Neural cell (in vitro differentiated cells): ENCODE data around the gene IFT80. TPM values are rescaled to one million over a fixed set of nuclear protein-coding genes. Genes with fewer than 3 reads are reported as not detected.
"Not testable (repeated sequence)": the region's sequence is repeated elsewhere in the genome, so short reads cannot be mapped to it uniquely, and the experiment has no call there.

Experiments used
- H2AFZ ChIP-seq: fragments of 200-600, 300-800 bp; sonication (generic), shearing (Covaris generic); 2 replicates; pipeline ENCODE4 v1.6.0; 2014; ENCODE audit warnings: low read depth, mild to moderate bottlenecking, antibody characterized with exemption, low read length, moderate library complexity
- H3F3A ChIP-seq: fragments of 200-600 bp; shearing (Covaris generic); 2 replicates; pipeline ENCODE4 v1.6.1; 2016; ENCODE audit warnings: mild to moderate bottlenecking, moderate library complexity, mixed read lengths, antibody characterized with exemption, low read length; ENCODE audit not compliant: insufficient read depth, poor library complexity, severe bottlenecking
- H3K27ac ChIP-seq: fragments of 200-600, 300-800 bp; sonication (generic), shearing (Covaris generic); 2 replicates; pipeline ENCODE4 v1.5.1; 2014; ENCODE audit warnings: mild to moderate bottlenecking, low read length, moderate library complexity
- H3K27me3 ChIP-seq: fragments of 300-800, 200-600 bp; sonication (generic), shearing (Covaris generic); 2 replicates; pipeline ENCODE4 v1.6.0; 2014; ENCODE audit warnings: mild to moderate bottlenecking, low read depth, low read length, moderate library complexity; ENCODE audit not compliant: insufficient read depth
- H3K36me3 ChIP-seq: fragments of 300-800, 200-600 bp; sonication (generic), shearing (Covaris generic); 2 replicates; pipeline ENCODE4 v1.5.1; 2014; ENCODE audit warnings: mild to moderate bottlenecking, antibody characterized with exemption, low read length, moderate library complexity; ENCODE audit not compliant: insufficient read depth
- H3K4me2 ChIP-seq: fragments of 300-800, 200-600 bp; sonication (generic), shearing (Covaris generic); 2 replicates; pipeline ENCODE4 v1.6.0; 2014; ENCODE audit warnings: mild to moderate bottlenecking, low read length
- H3K4me3 ChIP-seq: fragments of 300-800, 200-600 bp; sonication (generic), shearing (Covaris generic); 2 replicates; pipeline ENCODE4 v1.5.1; 2014; ENCODE audit warnings: mild to moderate bottlenecking, low read length, moderate library complexity
- H3K79me2 ChIP-seq: fragments of 200-600 bp; shearing (Covaris generic); replicated peaks from 2 replicates; pipeline ENCODE4 v1.6.0; 2014; ENCODE audit warnings: mild to moderate bottlenecking, low read length, moderate library complexity; ENCODE audit not compliant: insufficient read depth
- H3K9ac ChIP-seq: fragments of 300-800, 200-600 bp; sonication (generic), shearing (Covaris generic); 2 replicates; pipeline ENCODE4 v1.6.1; 2016; ENCODE audit warnings: mild to moderate bottlenecking, low read length, mixed read lengths
- H3K9me2 ChIP-seq: fragments of 200-600 bp; shearing (Covaris generic); 2 replicates; pipeline ENCODE4 v1.6.1; 2016; ENCODE audit warnings: mild to moderate bottlenecking, low read length, mixed read lengths; ENCODE audit not compliant: insufficient read depth
- H3K9me3 ChIP-seq: fragments of 200-600, 300-800 bp; sonication (generic), shearing (Covaris generic); 2 replicates; pipeline ENCODE4 v1.6.1; 2016; ENCODE audit warnings: mild to moderate bottlenecking, mixed run types, low read length, moderate library complexity, mixed read lengths
- H4K20me1 ChIP-seq: fragments of 200-600 bp; shearing (Covaris generic); 2 replicates; pipeline ENCODE4 v1.6.1; 2016; ENCODE audit warnings: mild to moderate bottlenecking, mixed run types; ENCODE audit not compliant: insufficient read depth
- CTCF ChIP-seq: fragments of 450-650 bp; IDR thresholded peaks from 2 replicates; pipeline ENCODE4 v1.5.1; 2014; ENCODE audit warnings: antibody characterized with exemption, mild to moderate bottlenecking, moderate library complexity; ENCODE audit not compliant: poor library complexity, severe bottlenecking
- EZH2 ChIP-seq: fragments of 200-600, 300-800 bp; shearing (Covaris generic), sonication (generic); IDR thresholded peaks from 2 replicates; pipeline ENCODE4 v1.6.1; 2014; ENCODE audit warnings: antibody characterized with exemption, low read length, borderline replicate concordance, mild to moderate bottlenecking; ENCODE audit not compliant: insufficient read depth, poor library complexity, severe bottlenecking
- MXI1 ChIP-seq: fragments of 450-650 bp; conservative IDR thresholded peaks from 2 replicates; pipeline ENCODE4 v1.6.1; 2014; ENCODE audit warnings: antibody characterized with exemption, mild to moderate bottlenecking; ENCODE audit not compliant: poor library complexity, severe bottlenecking
- RAD21 ChIP-seq: fragments of 450-650 bp; conservative IDR thresholded peaks from 2 replicates; pipeline ENCODE4 v1.6.1; 2014; ENCODE audit warnings: antibody characterized with exemption, mild to moderate bottlenecking, moderate library complexity
- REST ChIP-seq: IDR thresholded peaks from 2 replicates; pipeline ENCODE4 v1.6.1; 2012; ENCODE audit warnings: borderline replicate concordance
- SMC3 ChIP-seq: fragments of 450-650 bp; conservative IDR thresholded peaks from 2 replicates; pipeline ENCODE4 v1.6.1; 2014; ENCODE audit warnings: antibody characterized with exemption, mild to moderate bottlenecking, moderate library complexity; ENCODE audit not compliant: poor library complexity
- TAF1 ChIP-seq: IDR thresholded peaks from 2 replicates; pipeline ENCODE4 v1.6.1; 2012; ENCODE audit warnings: low read depth
- polyA plus RNA-seq: library from polyadenylated mRNA; depleted of rRNA; stranded (reverse); fragments of >200 nt; gene quantifications from 2 replicates; pipeline ENCODE4 v1.2.3, GENCODE V29; 2014

The IFT80 gene
- polyA plus RNA-seq, 1 donor from 2014 or later: 59.9 TPM

GRCh38 chr3:160321821-160322220, 77.2 kb downstream of the IFT80 start:
- H3K9me3 ChIP-seq, H3K79me2 ChIP-seq, H2AFZ ChIP-seq, H3K9me2 ChIP-seq, H3F3A ChIP-seq, H4K20me1 ChIP-seq, H3K27me3 ChIP-seq, H3K4me3 ChIP-seq, H3K36me3 ChIP-seq, H3K27ac ChIP-seq, H3K9ac ChIP-seq, H3K4me2 ChIP-seq: not testable (repeated sequence)

GRCh38 chr3:160319322-160319721, 79.7 kb downstream of the IFT80 start:
- Histone ChIP-seq H3K4me2 (no peak overlapping the region), H3K9ac (no peak overlapping the region), H3K9me2 (no peaks in the 10 kb centered on the region), H4K20me1 (no peaks in the 10 kb centered on the region), H3K27me3 (no peaks in the 10 kb centered on the region), H3K79me2 (no peaks in the 10 kb centered on the region), H3K4me3 (no peak overlapping the region), H3K9me3 (no peaks in the 10 kb centered on the region), H3K27ac (no peak overlapping the region), H3F3A (no peaks in the 10 kb centered on the region), H3K36me3 (no peaks in the 10 kb centered on the region), H2AFZ (no peak overlapping the region)
- TF ChIP-seq CTCF (no peak), REST (no peak), RAD21 (no peak), SMC3 (no peak), EZH2 (no peak), MXI1 (no peak), TAF1 (no peak)

- H3K4me2 ChIP-seq: no peak overlapping the region
Observed at GRCh38 chr3:160314995-160315394, 84.0 kb downstream of the IFT80 start.

More at GRCh38 chr3:160314995-160315394, 84.0 kb downstream of the IFT80 start:
- Histone ChIP-seq H3K9me2 (no peaks in the 10 kb centered on the region), H3K9ac (no peak overlapping the region), H3K27me3 (no peaks in the 10 kb centered on the region), H3F3A (no peaks in the 10 kb centered on the region), H3K36me3 (no peaks in the 10 kb centered on the region), H3K27ac (no peak overlapping the region), H4K20me1 (no peaks in the 10 kb centered on the region), H3K4me3 (no peak overlapping the region), H3K9me3 (no peaks in the 10 kb centered on the region), H3K79me2 (no peaks in the 10 kb centered on the region), H2AFZ (no peak overlapping the region)
- no peak for TF ChIP-seq TAF1
